ENCODE data around the gene TRIM14. TPM values are rescaled to one million over a fixed set of nuclear protein-coding genes. Genes with fewer than 3 reads are reported as not detected.

Gene TRIM14
- total and polyA plus RNA-seq, 2 of the 13 experiments (the other 11 are each of a cell fraction or from before 2014, with no cell fraction given), result 9.2 to 13.0 TPM

- TF ChIP-seq ZNF609 (CRISPR knock-in tag; IDR thresholded peaks at IDR 0.05; ENCODE audit: borderline replicate concordance) (no peak), ARID5B (CRISPR knock-in tag; IDR thresholded peaks at IDR 0.05) (peak; percentile 25; the same call in 1 of the 2 replicates), HMG20A (CRISPR knock-in tag; IDR thresholded peaks at IDR 0.05; ENCODE audit: borderline replicate concordance) (no peak), DNMT1 (CRISPR knock-in tag; IDR thresholded peaks at IDR 0.05) (no peak), SRSF9 (IDR thresholded peaks at IDR 0.05; ENCODE audit: borderline replicate concordance, insufficient read depth, low read depth, low read length, poor library complexity, severe bottlenecking) (no peak), ZNF367 (CRISPR knock-in tag; IDR thresholded peaks at IDR 0.05; ENCODE audit: borderline replicate concordance) (no peak), ZNF234 (CRISPR knock-in tag; conservative IDR thresholded peaks at IDR 0.05) (no peak), GPN1 (CRISPR knock-in tag; IDR thresholded peaks at IDR 0.05; ENCODE audit: borderline replicate concordance) (no peak), TOE1 (CRISPR knock-in tag; IDR thresholded peaks at IDR 0.05) (no peak), ZNF691 (CRISPR knock-in tag; IDR thresholded peaks at IDR 0.05; ENCODE audit: borderline replicate concordance, low read depth) (no peak), PRPF4 (IDR thresholded peaks at IDR 0.05; ENCODE audit: low read depth, low read length, poor library complexity, severe bottlenecking) (no peak), GFI1 (CRISPR knock-in tag; IDR thresholded peaks at IDR 0.05; ENCODE audit: borderline replicate concordance) (no peak), ESRRA (CRISPR knock-in tag; IDR thresholded peaks at IDR 0.05; ENCODE audit: low read depth) (no peak), JUND (CRISPR knock-in tag; IDR thresholded peaks at IDR 0.05) (no peak), BCL3 (CRISPR knock-in tag; IDR thresholded peaks at IDR 0.05) (no peak), AHR (CRISPR knock-in tag; IDR thresholded peaks at IDR 0.05) (no peak), ZNF20 (CRISPR knock-in tag; IDR thresholded peaks at IDR 0.05) (no peak)
Measured at GRCh38 chr9:98081477-98082219, 37.4 kb downstream of the TRIM14 start (continued).

Measured in HepG2 (cell line).